Fibroblast of lung (primary cell): Measurements from ENCODE around the gene MCRS1. TPM values are rescaled to one million over a fixed set of nuclear protein-coding genes. Genes with fewer than 3 reads are reported as not detected.

Experiments
- DNase-seq, 2 donors: peaks; one replicate each; pipeline versions ENCODE4 v3.0.0 to v3.0.0-alpha.2; 2010; ENCODE audit warnings: low read depth in 2 of 2
- H2AFZ ChIP-seq: 2 replicates; pipeline ENCODE4 v1.5.1; 2012; ENCODE audit warnings: low read length, control low read depth, inconsistent platforms
- H3K27ac ChIP-seq: 2 replicates; pipeline ENCODE4 v1.5.1; 2011; ENCODE audit warnings: low read length, control low read depth; ENCODE audit not compliant: insufficient read depth
- H3K27me3 ChIP-seq: 2 replicates; pipeline ENCODE4 v1.5.1; 2011; ENCODE audit warnings: mild to moderate bottlenecking, low read length; ENCODE audit not compliant: control insufficient read depth, insufficient read depth
- H3K36me3 ChIP-seq: 2 replicates; pipeline ENCODE4 v1.5.1; 2011; ENCODE audit warnings: low read length; ENCODE audit not compliant: control insufficient read depth, insufficient read depth
- H3K4me1 ChIP-seq: 2 replicates; pipeline ENCODE4 v1.5.1; 2011; ENCODE audit warnings: low read length; ENCODE audit not compliant: control insufficient read depth, insufficient read depth; ENCODE audit errors: extremely low read depth
- H3K4me2 ChIP-seq: 2 replicates; pipeline ENCODE4 v1.5.1; 2011; ENCODE audit warnings: low read length, control low read depth; ENCODE audit not compliant: insufficient read depth; ENCODE audit errors: extremely low read depth
- H3K4me3 ChIP-seq, 4 experiments: fragments of 200-600 bp in 1 of 4; sonication (generic) in 1 of 4; replicated peaks in 1 of 4; 2 replicates each; pipeline ENCODE4 v1.5.1; 2011 to 2016; ENCODE audit warnings: low read length in 4 of 4, low read depth in 3 of 4, mild to moderate bottlenecking in 3 of 4, control low read depth in 2 of 4, inconsistent platforms in 1 of 4, mixed read lengths in 1 of 4; ENCODE audit not compliant: insufficient read depth in 1 of 4; ENCODE audit errors: control extremely low read depth in 1 of 4
- H3K79me2 ChIP-seq: 2 replicates; pipeline ENCODE4 v1.5.1; 2012; ENCODE audit warnings: mild to moderate bottlenecking, low read length, inconsistent platforms; ENCODE audit not compliant: control insufficient read depth, insufficient read depth
- H3K9ac ChIP-seq: 2 replicates; pipeline ENCODE4 v1.5.1; 2011; ENCODE audit warnings: mild to moderate bottlenecking, low read length, control low read depth; ENCODE audit not compliant: insufficient read depth
- H3K9me3 ChIP-seq: 2 replicates; pipeline ENCODE4 v1.5.1; 2012; ENCODE audit warnings: low read depth, low read length; ENCODE audit not compliant: control insufficient read depth, insufficient read depth
- H4K20me1 ChIP-seq: 2 replicates; pipeline ENCODE4 v1.5.1; 2011; ENCODE audit warnings: low read length; ENCODE audit not compliant: control insufficient read depth, insufficient read depth; ENCODE audit errors: extremely low read depth
- EZH2 ChIP-seq: IDR thresholded peaks from 2 replicates; pipeline ENCODE4 v1.5.1; 2012; ENCODE audit warnings: low read length, control low read depth, mild to moderate bottlenecking; ENCODE audit errors: missing control alignments
- polyA plus RNA-seq, 2 donors: library from polyadenylated mRNA; depleted of rRNA in 1 of 2; stranded (reverse) in 1 of 2; unstranded in 1 of 2; fragments of >200 nt; gene quantifications; 2 replicates each; pipeline ENCODE4 v1.2.1, GENCODE V29; 2011 to 2012; ENCODE audit warnings: missing spikeins in 1 of 2
- total RNA-seq: library from RNA; depleted of rRNA; stranded (reverse); fragments of >200 nt; gene quantifications from 2 replicates; pipeline ENCODE4 v1.2.1, GENCODE V29; 2014
- TF ChIP-seq, protein P1 (sequence below), 2 donors: IDR thresholded peaks in 1 of 2; conservative IDR thresholded peaks in 1 of 2; 1 replicate in 1 of 2; 2 replicates in 1 of 2; pipeline ENCODE4 v1.5.1; 2011 to 2012; ENCODE audit warnings: low read length in 2 of 2, control low read depth in 1 of 2, inconsistent platforms in 1 of 2, low read depth in 1 of 2, mild to moderate bottlenecking in 1 of 2

The MCRS1 gene
- total and polyA plus RNA-seq, 2 donors (not counting 1 experiment from before 2014, with no cell fraction given) = 51.1 to 52.2 TPM

DNA sequence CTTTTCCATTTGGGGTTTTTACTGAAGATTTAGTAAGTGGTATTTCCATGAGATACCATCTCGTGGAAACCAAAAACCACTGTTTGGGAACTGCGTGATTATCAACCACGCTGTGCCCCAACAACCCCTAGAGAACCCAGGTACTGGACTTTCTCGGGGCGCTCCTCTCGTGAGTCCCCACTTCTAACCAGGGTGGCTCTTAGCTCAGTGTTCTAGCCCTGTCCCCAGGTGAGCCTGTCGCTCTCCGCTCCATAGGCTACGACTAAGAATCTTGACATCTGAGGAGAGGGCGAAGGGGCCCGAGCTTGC, 686 bp downstream of the MCRS1 start:
- Histone ChIP-seq H3K27ac (peak overlapping the region; percentile 98), H3K4me1 (peaks cover 3% of the 10 kb centered on the region), H3K4me2 (peak overlapping the region; percentile 100), H3K36me3 (peaks cover 18% of the 10 kb centered on the region), H3K4me3 (peak overlapping the region; percentile 77 to 100 (median 96)), H3K27me3 (no peaks in the 10 kb centered on the region), H4K20me1 (no peaks in the 10 kb centered on the region), H3K9ac (peak overlapping the region; percentile 99), H3K79me2 (peaks cover 24% of the 10 kb centered on the region), H2AFZ (peak overlapping the region; percentile 86), H3K9me3 (no peaks in the 10 kb centered on the region)
- DNase-seq = no peak
- TF ChIP-seq, protein P1, sequence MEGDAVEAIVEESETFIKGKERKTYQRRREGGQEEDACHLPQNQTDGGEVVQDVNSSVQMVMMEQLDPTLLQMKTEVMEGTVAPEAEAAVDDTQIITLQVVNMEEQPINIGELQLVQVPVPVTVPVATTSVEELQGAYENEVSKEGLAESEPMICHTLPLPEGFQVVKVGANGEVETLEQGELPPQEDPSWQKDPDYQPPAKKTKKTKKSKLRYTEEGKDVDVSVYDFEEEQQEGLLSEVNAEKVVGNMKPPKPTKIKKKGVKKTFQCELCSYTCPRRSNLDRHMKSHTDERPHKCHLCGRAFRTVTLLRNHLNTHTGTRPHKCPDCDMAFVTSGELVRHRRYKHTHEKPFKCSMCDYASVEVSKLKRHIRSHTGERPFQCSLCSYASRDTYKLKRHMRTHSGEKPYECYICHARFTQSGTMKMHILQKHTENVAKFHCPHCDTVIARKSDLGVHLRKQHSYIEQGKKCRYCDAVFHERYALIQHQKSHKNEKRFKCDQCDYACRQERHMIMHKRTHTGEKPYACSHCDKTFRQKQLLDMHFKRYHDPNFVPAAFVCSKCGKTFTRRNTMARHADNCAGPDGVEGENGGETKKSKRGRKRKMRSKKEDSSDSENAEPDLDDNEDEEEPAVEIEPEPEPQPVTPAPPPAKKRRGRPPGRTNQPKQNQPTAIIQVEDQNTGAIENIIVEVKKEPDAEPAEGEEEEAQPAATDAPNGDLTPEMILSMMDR (conservative IDR thresholded peaks at IDR 0.05 in 1 of 2, IDR thresholded peaks at IDR 0.05 in 1 of 2; ENCODE audit: low read depth in 1 of 2, low read length in 2 of 2) = no peak
- TF ChIP-seq EZH2 = no peak

DNA sequence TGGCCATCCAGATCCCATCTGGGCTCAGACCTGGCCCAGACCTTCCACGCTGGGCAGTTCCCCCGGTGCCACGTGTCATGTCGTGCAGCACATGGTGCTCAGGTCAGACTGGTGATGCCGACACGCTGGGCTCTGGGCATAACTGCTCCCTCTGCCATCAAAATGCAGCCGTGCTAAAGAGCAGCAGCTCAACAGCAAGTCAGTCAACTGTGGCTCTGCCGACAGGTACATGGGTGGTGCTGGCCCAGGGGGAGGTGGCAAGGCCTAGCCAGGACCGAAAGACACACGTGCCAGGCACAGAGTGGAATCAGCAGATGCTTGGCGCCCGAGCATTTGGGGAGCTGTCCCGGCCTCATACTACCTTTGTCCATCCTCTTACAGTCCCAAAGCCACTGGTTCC, 1.6 kb downstream of the MCRS1 start:
- Histone ChIP-seq H3K4me2 (peak overlapping the region; percentile 100), H3K27ac (no peak overlapping the region)

DNA sequence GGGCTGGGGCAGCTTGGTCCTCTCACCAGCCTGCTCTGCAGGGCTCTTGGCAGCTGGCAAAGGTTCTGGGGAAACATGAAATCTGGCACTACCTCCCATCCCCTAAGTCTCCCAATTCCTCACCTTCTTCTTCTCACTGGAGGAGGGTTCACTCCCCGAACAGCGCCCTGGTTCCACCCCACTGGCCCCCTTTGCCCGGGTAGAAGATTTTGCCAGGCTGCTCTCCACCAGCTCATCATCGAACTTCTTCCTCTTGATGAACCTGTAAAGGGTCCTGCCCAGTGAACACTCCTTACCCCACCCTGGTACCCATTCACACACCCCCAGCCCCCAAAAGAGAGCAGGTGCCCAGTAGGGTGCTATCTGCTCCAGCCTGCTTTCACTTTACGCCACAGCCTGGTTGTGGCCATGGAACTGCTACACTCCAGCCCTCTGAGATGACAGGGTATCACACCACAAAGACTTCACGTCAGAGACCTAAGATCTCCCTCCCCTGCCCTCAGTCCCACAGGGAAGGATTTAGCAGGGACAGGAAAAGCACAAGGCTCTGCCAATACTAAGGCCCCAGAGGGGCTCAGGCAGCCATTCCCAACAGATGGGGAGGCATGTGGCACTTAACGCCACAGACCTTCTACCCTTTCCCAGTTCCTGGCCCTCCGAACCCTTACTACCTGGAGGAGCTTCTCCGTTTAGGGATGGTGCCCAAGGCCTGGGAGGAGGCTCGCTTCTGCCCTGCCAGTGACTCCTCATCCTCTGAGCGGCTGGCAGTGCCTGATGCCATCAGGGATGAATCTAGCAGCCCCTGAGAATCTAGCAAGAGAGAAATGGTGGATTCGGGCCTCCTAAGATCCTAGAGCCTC, 2.3 kb downstream of the MCRS1 start:
- no peak for DNase-seq
- Histone ChIP-seq H3K36me3 (peaks cover 20% of the 10 kb centered on the region), H2AFZ (no peak overlapping the region), H3K9ac (no peak overlapping the region), H3K79me2 (peaks cover 24% of the 10 kb centered on the region), H3K9me3 (no peaks in the 10 kb centered on the region), H3K4me2 (no peak overlapping the region), H4K20me1 (no peaks in the 10 kb centered on the region), H3K27ac (no peak overlapping the region), H3K4me1 (peaks cover 3% of the 10 kb centered on the region), H3K4me3 (no peak overlapping the region), H3K27me3 (no peaks in the 10 kb centered on the region)
- TF ChIP-seq, protein P1 (conservative IDR thresholded peaks at IDR 0.05 in 1 of 2, IDR thresholded peaks at IDR 0.05 in 1 of 2; ENCODE audit: low read depth in 1 of 2, low read length in 2 of 2) = no peak
- TF ChIP-seq EZH2 = no peak

More for the DNA sequence above, 1.6 kb downstream of the MCRS1 start:
- Histone ChIP-seq H3K4me3 (no peak overlapping the region), H2AFZ (no peak overlapping the region), H3K4me1 (peaks cover 3% of the 10 kb centered on the region), H3K27me3 (no peaks in the 10 kb centered on the region), H4K20me1 (no peaks in the 10 kb centered on the region), H3K9me3 (no peaks in the 10 kb centered on the region), H3K9ac (no peak overlapping the region), H3K79me2 (peaks cover 24% of the 10 kb centered on the region), H3K36me3 (peaks cover 20% of the 10 kb centered on the region)
- TF ChIP-seq, protein P1 (conservative IDR thresholded peaks at IDR 0.05 in 1 of 2, IDR thresholded peaks at IDR 0.05 in 1 of 2; ENCODE audit: low read depth in 1 of 2, low read length in 2 of 2) = no peak
- no peak for TF ChIP-seq EZH2
- DNase-seq = no peak
